Measurements from ENCODE around the gene AVPI1.
"Not testable (repeated sequence)": the region's sequence is repeated elsewhere in the genome, so short reads cannot be mapped to it uniquely, and the experiment has no call there.

AVPI1 gene

GRCh38 chr10:97687785-97688781 lies 1.0 kb upstream of the AVPI1 start:
- peak overlapping the region; percentile 16 to 42 for H3K4me3 ChIP-seq (ENCODE audit: low read depth in 1 of 2, low read length in 2 of 2)
- H3K4me1 ChIP-seq (ENCODE audit: insufficient read depth, low read length), result peaks cover 48% of the 10 kb centered on the region
- peak overlapping the region; percentile 66 for H3K27ac ChIP-seq (ENCODE audit: low read depth, low read length)

GRCh38 chr10:97686301-97686961 lies 610 bp downstream of the AVPI1 start:
- Histone ChIP-seq H3K4me3 (ENCODE audit: low read depth in 1 of 2, low read length in 2 of 2) (peak overlapping the region; percentile 71 to 86), H3K27ac (ENCODE audit: low read depth, low read length) (peak overlapping the region; percentile 66), H3K36me3 (ENCODE audit: insufficient read depth, low read length) (no peaks in the 10 kb centered on the region), H3K4me1 (ENCODE audit: insufficient read depth, low read length) (peaks cover 55% of the 10 kb centered on the region), H3K9ac (ENCODE audit: low read length) (peak overlapping the region; percentile 74), H3K9me3 (ENCODE audit: low read length) (no peaks in the 10 kb centered on the region), H3K27me3 (ENCODE audit: control insufficient read depth in 1 of 2, insufficient read depth in 2 of 2, low read length in 2 of 2) (no peaks in the 10 kb centered on the region)

More at GRCh38 chr10:97687785-97688781, 1.0 kb upstream of the AVPI1 start:
- Histone ChIP-seq H3K9ac (ENCODE audit: low read length) (peak overlapping the region; percentile 25), H3K27me3 (ENCODE audit: control insufficient read depth in 1 of 2, insufficient read depth in 2 of 2, low read length in 2 of 2) (no peaks in the 10 kb centered on the region), H3K9me3 (ENCODE audit: low read length) (no peaks in the 10 kb centered on the region), H3K36me3 (ENCODE audit: insufficient read depth, low read length) (no peaks in the 10 kb centered on the region)

- no peak overlapping the region for H3K9ac ChIP-seq (ENCODE audit: low read length)
- H3K36me3 ChIP-seq (ENCODE audit: insufficient read depth, low read length), result no peaks in the 10 kb centered on the region
- H3K4me3 ChIP-seq (ENCODE audit: low read depth in 1 of 2, low read length in 2 of 2), result peak overlapping the region in 1 of 2 donors; percentile 86
- peak overlapping the region; percentile 76 for H3K27ac ChIP-seq (ENCODE audit: low read depth, low read length)
- no peaks in the 10 kb centered on the region for H3K27me3 ChIP-seq (ENCODE audit: control insufficient read depth in 1 of 2, insufficient read depth in 2 of 2, low read length in 2 of 2)
- no peaks in the 10 kb centered on the region for H3K9me3 ChIP-seq (ENCODE audit: low read length)
- peaks cover 55% of the 10 kb centered on the region for H3K4me1 ChIP-seq (ENCODE audit: insufficient read depth, low read length)
Observed at GRCh38 chr10:97685395-97685958, 1.6 kb downstream of the AVPI1 start.

- Histone ChIP-seq H3K4me3 (ENCODE audit: low read depth in 1 of 2, low read length in 2 of 2) (peak overlapping the region in 1 of 2 donors; percentile 86), H3K27ac (ENCODE audit: low read depth, low read length) (peak overlapping the region; percentile 76), H3K36me3 (ENCODE audit: insufficient read depth, low read length) (peaks cover 2% of the 10 kb centered on the region), H3K27me3 (ENCODE audit: control insufficient read depth in 1 of 2, insufficient read depth in 2 of 2, low read length in 2 of 2) (no peaks in the 10 kb centered on the region), H3K4me1 (ENCODE audit: insufficient read depth, low read length) (peaks cover 55% of the 10 kb centered on the region), H3K9me3 (ENCODE audit: low read length) (no peaks in the 10 kb centered on the region), H3K9ac (ENCODE audit: low read length) (peak overlapping the region; percentile 23)
Observed at GRCh38 chr10:97684866-97685394, 2.1 kb downstream of the AVPI1 start.

GRCh38 chr10:97684368-97684713 lies 2.7 kb downstream of the AVPI1 start:
- Histone ChIP-seq H3K9ac (ENCODE audit: low read length) (peak overlapping the region; percentile 4), H3K4me3 (ENCODE audit: low read depth in 1 of 2, low read length in 2 of 2) (peak overlapping the region in 1 of 2 donors; percentile 86), H3K27ac (ENCODE audit: low read depth, low read length) (peak overlapping the region; percentile 76), H3K4me1 (ENCODE audit: insufficient read depth, low read length) (peaks cover 55% of the 10 kb centered on the region)
- H3K36me3 ChIP-seq (ENCODE audit: insufficient read depth, low read length); H3K9me3 ChIP-seq (ENCODE audit: low read length); H3K27me3 ChIP-seq (ENCODE audit: control insufficient read depth in 1 of 2, insufficient read depth in 2 of 2, low read length in 2 of 2): not testable (repeated sequence)

GRCh38 chr10:97683556-97684367 lies 3.3 kb downstream of the AVPI1 start:
- Histone ChIP-seq H3K9ac (ENCODE audit: low read length) (peak overlapping the region; percentile 4), H3K9me3 (ENCODE audit: low read length) (no peaks in the 10 kb centered on the region), H3K4me1 (ENCODE audit: insufficient read depth, low read length) (peaks cover 55% of the 10 kb centered on the region)

GRCh38 chr10:97682042-97682441 lies 5.0 kb downstream of the AVPI1 start:
- Histone ChIP-seq H3K27me3 (ENCODE audit: control insufficient read depth in 1 of 2, insufficient read depth in 2 of 2, low read length in 2 of 2) (no peaks in the 10 kb centered on the region), H3K27ac (ENCODE audit: low read depth, low read length) (no peak overlapping the region), H3K9me3 (ENCODE audit: low read length) (no peaks in the 10 kb centered on the region), H3K9ac (ENCODE audit: low read length) (no peak overlapping the region), H3K4me1 (ENCODE audit: insufficient read depth, low read length) (peaks cover 45% of the 10 kb centered on the region), H3K36me3 (ENCODE audit: insufficient read depth, low read length) (peaks cover 25% of the 10 kb centered on the region), H3K4me3 (ENCODE audit: low read depth in 1 of 2, low read length in 2 of 2) (no peak overlapping the region)

More at GRCh38 chr10:97683556-97684367, 3.3 kb downstream of the AVPI1 start:
- Histone ChIP-seq H3K27ac (ENCODE audit: low read depth, low read length) (peak overlapping the region; percentile 76), H3K27me3 (ENCODE audit: control insufficient read depth in 1 of 2, insufficient read depth in 2 of 2, low read length in 2 of 2) (no peaks in the 10 kb centered on the region), H3K4me3 (ENCODE audit: low read depth in 1 of 2, low read length in 2 of 2) (peak overlapping the region in 1 of 2 donors; percentile 15), H3K36me3 (ENCODE audit: insufficient read depth, low read length) (peaks cover 11% of the 10 kb centered on the region)

- Histone ChIP-seq H3K4me1 (ENCODE audit: insufficient read depth, low read length) (peaks cover 28% of the 10 kb centered on the region), H3K27ac (ENCODE audit: low read depth, low read length) (no peak overlapping the region), H3K9ac (ENCODE audit: low read length) (no peak overlapping the region), H3K27me3 (ENCODE audit: control insufficient read depth in 1 of 2, insufficient read depth in 2 of 2, low read length in 2 of 2) (no peaks in the 10 kb centered on the region), H3K36me3 (ENCODE audit: insufficient read depth, low read length) (peaks cover 48% of the 10 kb centered on the region), H3K9me3 (ENCODE audit: low read length) (no peaks in the 10 kb centered on the region), H3K4me3 (ENCODE audit: low read depth in 1 of 2, low read length in 2 of 2) (no peak overlapping the region)
Observed at GRCh38 chr10:97679594-97679993, 7.4 kb downstream of the AVPI1 start.

- Histone ChIP-seq H3K27me3 (ENCODE audit: control insufficient read depth in 1 of 2, insufficient read depth in 2 of 2, low read length in 2 of 2) (no peaks in the 10 kb centered on the region), H3K9ac (ENCODE audit: low read length) (no peak overlapping the region), H3K4me1 (ENCODE audit: insufficient read depth, low read length) (peaks cover 6% of the 10 kb centered on the region), H3K27ac (ENCODE audit: low read depth, low read length) (no peak overlapping the region), H3K4me3 (ENCODE audit: low read depth in 1 of 2, low read length in 2 of 2) (no peak overlapping the region), H3K36me3 (ENCODE audit: insufficient read depth, low read length) (peaks cover 60% of the 10 kb centered on the region), H3K9me3 (ENCODE audit: low read length) (no peaks in the 10 kb centered on the region)
Observed at GRCh38 chr10:97676770-97677581, 10.1 kb downstream of the AVPI1 start.

- Histone ChIP-seq H3K36me3 (ENCODE audit: insufficient read depth, low read length) (peaks cover 60% of the 10 kb centered on the region), H3K4me1 (ENCODE audit: insufficient read depth, low read length) (peaks cover 6% of the 10 kb centered on the region), H3K9ac (ENCODE audit: low read length) (no peak overlapping the region), H3K9me3 (ENCODE audit: low read length) (no peaks in the 10 kb centered on the region), H3K27ac (ENCODE audit: low read depth, low read length) (no peak overlapping the region), H3K4me3 (ENCODE audit: low read depth in 1 of 2, low read length in 2 of 2) (no peak overlapping the region), H3K27me3 (ENCODE audit: control insufficient read depth in 1 of 2, insufficient read depth in 2 of 2, low read length in 2 of 2) (no peaks in the 10 kb centered on the region)
Observed at GRCh38 chr10:97675222-97675621, 11.8 kb downstream of the AVPI1 start.
